ENCODE results near the gene CLTC.

- TF ChIP-seq CTCF (conservative IDR thresholded peaks at IDR 0.05; ENCODE audit: low read depth, low read length) = peak; percentile 61
- TF ChIP-seq EZH2 (IDR thresholded peaks at IDR 0.05; ENCODE audit: low read length, unreplicated experiment) = no peak
Measured at GRCh38 chr17:59607817-59608403, 11.8 kb upstream of the CLTC start.

Data from PC-3 (cell line).